ENCODE measurements around the gene CPEB3. TPM values are rescaled to one million over a fixed set of nuclear protein-coding genes. Genes with fewer than 3 reads are reported as not detected.
"Not testable (repeated sequence)": the region's sequence is repeated elsewhere in the genome, so short reads cannot be mapped to it uniquely, and the experiment has no call there.

The CPEB3 gene
- total RNA-seq, 1 donor from 2014 or later = 2.8 TPM

DNA sequence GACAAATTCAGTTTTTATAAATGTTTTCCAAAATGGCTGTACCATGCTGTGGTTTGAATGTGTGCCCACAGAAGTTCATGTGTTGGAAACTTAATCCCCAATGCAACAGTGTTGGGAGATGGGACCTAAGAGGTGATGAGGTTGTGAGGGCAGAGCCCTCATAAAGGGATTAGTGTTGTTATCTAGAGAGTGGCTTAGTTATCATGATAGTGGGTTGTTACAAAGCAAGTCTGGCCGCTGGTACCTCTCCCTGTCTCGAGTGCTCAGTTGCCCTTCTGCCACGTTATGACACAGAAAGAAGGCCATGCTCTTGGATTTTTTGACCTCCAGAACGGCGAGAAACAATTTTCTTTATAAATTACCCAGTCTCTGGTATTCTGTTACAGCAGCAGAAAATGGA, 248.3 kb downstream of the CPEB3 start:
- intact Hi-C loops (cut with DNase I) = no loop called here
- Histone ChIP-seq H3K4me3 (no peak overlapping the region), H3K27me3 (no peaks in the 10 kb centered on the region), H3K4me1 (no peaks in the 10 kb centered on the region), H3K27ac (no peak overlapping the region), H3K36me3 (no peaks in the 10 kb centered on the region), H3K9me3 (no peaks in the 10 kb centered on the region)
- TF ChIP-seq, protein P1, sequence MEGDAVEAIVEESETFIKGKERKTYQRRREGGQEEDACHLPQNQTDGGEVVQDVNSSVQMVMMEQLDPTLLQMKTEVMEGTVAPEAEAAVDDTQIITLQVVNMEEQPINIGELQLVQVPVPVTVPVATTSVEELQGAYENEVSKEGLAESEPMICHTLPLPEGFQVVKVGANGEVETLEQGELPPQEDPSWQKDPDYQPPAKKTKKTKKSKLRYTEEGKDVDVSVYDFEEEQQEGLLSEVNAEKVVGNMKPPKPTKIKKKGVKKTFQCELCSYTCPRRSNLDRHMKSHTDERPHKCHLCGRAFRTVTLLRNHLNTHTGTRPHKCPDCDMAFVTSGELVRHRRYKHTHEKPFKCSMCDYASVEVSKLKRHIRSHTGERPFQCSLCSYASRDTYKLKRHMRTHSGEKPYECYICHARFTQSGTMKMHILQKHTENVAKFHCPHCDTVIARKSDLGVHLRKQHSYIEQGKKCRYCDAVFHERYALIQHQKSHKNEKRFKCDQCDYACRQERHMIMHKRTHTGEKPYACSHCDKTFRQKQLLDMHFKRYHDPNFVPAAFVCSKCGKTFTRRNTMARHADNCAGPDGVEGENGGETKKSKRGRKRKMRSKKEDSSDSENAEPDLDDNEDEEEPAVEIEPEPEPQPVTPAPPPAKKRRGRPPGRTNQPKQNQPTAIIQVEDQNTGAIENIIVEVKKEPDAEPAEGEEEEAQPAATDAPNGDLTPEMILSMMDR (IDR thresholded peaks at IDR 0.05) = no peak
- no peak for DNase-seq (ENCODE audit: low spot score in 2 of 2)

DNA sequence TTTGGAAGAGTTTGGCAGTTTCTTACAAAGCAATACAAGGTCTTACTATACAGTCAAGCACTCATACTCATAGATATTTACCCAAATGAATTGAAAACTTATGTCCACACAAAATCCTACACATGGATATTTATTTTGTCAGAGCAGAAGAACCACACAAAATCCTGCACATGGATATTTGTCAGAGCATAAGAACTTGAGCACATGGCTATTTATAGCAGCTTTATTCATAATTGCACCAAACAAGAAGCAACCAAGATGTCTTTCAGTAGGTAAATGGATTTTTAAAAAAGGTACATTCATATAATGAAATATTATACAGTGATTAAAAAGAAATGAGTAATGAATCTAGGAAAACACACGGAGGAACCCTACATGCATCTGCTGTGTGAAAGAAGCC, 251.9 kb downstream of the CPEB3 start:
- H3K27ac ChIP-seq = no peak overlapping the region
- H3K27me3 ChIP-seq = no peaks in the 10 kb centered on the region
- TF ChIP-seq, protein P1 (IDR thresholded peaks at IDR 0.05) = no peak
- no peaks in the 10 kb centered on the region for H3K4me1 ChIP-seq
- H3K9me3 ChIP-seq = peaks cover 0 to 6% of the 10 kb centered on the region in 2 donors
- intact Hi-C loops (cut with DNase I) = no loop called here
- no peak for DNase-seq (ENCODE audit: low spot score in 2 of 2)
- H3K4me3 ChIP-seq = no peak overlapping the region
- H3K36me3 ChIP-seq = no peaks in the 10 kb centered on the region

DNA sequence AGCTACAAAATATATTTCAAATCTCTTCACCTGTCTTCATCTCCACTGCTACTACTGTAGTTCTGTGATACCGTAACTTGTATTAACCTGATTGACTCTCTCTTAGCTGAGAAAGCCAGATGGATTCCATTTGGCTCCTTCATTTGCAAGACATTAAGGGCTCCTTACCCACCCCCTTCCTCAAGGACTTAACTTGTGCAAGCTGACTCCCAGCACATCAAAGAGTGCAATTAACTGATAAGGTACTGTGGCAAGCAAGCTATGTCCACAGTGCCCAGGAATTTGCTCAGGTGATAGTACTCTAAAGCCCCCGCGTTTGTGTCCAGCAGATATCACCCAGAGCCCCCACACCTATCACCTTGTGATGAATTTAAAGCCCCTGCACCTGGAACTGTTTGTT, 257.8 kb downstream of the CPEB3 start:
- H3K9me3 ChIP-seq; H3K4me3 ChIP-seq; H3K27me3 ChIP-seq; DNase-seq (ENCODE audit: low spot score in 2 of 2); intact Hi-C loops (cut with DNase I); H3K27ac ChIP-seq; H3K4me1 ChIP-seq: not testable (repeated sequence)
- peaks cover 21 to 34% of the 10 kb centered on the region in 2 donors for H3K36me3 ChIP-seq

DNA sequence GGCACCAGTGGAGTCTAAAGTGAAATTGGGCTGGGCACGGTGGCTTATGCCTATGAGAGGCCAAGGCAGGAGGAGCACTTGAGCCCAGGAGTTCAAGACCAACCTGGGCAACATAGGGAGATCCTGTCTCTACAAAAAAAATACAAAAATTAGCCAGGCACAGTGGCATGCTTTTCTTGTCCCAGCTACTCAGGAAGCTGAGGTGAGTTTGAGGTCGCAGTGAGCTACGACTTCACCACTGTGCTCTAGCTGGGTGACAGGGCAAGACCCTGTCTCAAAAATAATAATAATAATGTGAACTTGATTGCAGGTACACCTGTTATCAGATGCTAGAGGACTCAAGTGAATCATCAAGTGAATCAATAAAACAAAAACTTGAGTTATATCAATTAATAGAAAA, 259.3 kb downstream of the CPEB3 start:
- H3K4me1 ChIP-seq = no peaks in the 10 kb centered on the region
- DNase-seq (ENCODE audit: low spot score in 2 of 2) = no peak
- H3K4me3 ChIP-seq = no peak overlapping the region
- intact Hi-C loops (cut with DNase I) = no loop called here
- H3K27ac ChIP-seq = no peak overlapping the region
- TF ChIP-seq, protein P1 (IDR thresholded peaks at IDR 0.05) = no peak
- H3K27me3 ChIP-seq = no peaks in the 10 kb centered on the region
- H3K9me3 ChIP-seq = peaks cover 0 to 6% of the 10 kb centered on the region in 2 donors
- H3K36me3 ChIP-seq = peaks cover 30 to 46% of the 10 kb centered on the region in 2 donors

DNA sequence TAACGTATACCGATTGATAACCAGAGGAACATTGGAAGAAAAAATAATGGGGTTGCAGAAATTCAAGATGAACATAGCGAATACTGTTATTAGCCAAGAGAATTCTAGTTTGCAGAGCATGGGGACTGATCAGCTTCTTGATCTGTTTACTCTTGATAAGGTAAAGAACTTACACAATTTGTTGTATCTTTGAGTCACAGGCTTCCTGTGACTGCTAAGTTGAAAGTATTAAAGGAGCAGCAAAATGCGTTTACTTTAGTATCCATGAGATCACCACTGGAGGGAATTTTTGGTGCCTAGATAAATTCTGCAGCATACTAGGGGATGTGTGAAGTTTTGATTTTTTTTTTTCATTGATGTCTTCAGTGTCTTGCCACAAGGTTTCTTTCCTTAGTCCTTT, 263.7 kb downstream of the CPEB3 start:
- TF ChIP-seq, protein P1 (IDR thresholded peaks at IDR 0.05) = no peak
- no peak overlapping the region for H3K27ac ChIP-seq
- H3K27me3 ChIP-seq = no peaks in the 10 kb centered on the region
- no peak overlapping the region for H3K4me3 ChIP-seq
- no peaks in the 10 kb centered on the region for H3K9me3 ChIP-seq
- H3K36me3 ChIP-seq = peaks cover 51 to 84% of the 10 kb centered on the region in 2 donors
- no peak for DNase-seq (ENCODE audit: low spot score in 2 of 2)
- H3K4me1 ChIP-seq = no peaks in the 10 kb centered on the region
- intact Hi-C loops (cut with DNase I) = no loop called here

DNA sequence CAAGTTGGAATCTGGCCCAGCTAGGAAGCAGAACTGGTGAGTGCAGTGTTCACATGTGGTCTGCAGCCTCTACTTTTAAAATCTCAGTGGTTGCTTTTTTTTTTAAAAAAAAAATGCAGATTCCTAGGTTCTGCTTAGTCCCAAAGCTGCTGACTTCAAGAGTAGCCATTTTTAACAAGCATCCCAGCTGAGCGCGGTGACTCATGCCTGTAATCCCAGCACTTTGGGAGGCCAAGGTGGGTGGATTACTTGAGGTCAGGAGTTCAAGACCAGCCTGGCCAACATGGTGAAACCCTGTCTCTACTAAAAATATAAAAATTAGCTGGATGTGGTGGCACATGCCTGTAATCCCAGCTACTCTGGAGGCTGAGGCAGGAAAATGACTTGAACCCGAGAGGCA, 265.5 kb downstream of the CPEB3 start:
- H3K4me1 ChIP-seq; H3K27ac ChIP-seq; intact Hi-C loops (cut with DNase I); H3K4me3 ChIP-seq; DNase-seq (ENCODE audit: low spot score in 2 of 2); H3K27me3 ChIP-seq; H3K9me3 ChIP-seq: not testable (repeated sequence)
- peaks cover 45 to 88% of the 10 kb centered on the region in 2 donors for H3K36me3 ChIP-seq

DNA sequence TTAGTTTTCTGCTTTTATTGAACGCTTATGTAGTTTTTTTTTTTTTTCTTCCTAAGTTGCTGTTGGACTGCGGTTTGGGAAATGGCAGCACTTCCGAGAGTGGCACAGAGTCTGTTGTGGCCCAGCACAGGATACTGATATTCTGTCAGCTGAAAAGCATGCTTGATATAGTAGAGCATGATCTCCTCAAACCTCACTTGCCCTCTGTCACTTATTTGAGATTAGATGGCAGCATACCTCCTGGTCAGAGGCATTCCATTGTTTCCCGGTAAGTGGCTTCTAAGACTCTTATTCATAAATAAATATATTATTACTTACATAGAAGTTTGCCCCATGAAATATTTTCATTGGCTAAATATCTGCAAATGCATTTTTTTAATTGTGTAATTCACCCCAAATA, 266.2 kb downstream of the CPEB3 start:
- H3K27me3 ChIP-seq = no peaks in the 10 kb centered on the region
- TF ChIP-seq, protein P1 (IDR thresholded peaks at IDR 0.05) = no peak
- H3K36me3 ChIP-seq = peaks cover 49 to 84% of the 10 kb centered on the region in 2 donors
- no peak overlapping the region for H3K4me3 ChIP-seq
- H3K27ac ChIP-seq = no peak overlapping the region
- no peak for DNase-seq (ENCODE audit: low spot score in 2 of 2)
- H3K9me3 ChIP-seq = no peaks in the 10 kb centered on the region
- no peaks in the 10 kb centered on the region for H3K4me1 ChIP-seq
- intact Hi-C loops (cut with DNase I) = no loop called here
